Brain pericyte (primary cell): Measurements from ENCODE around the gene SARDH.

Experiments
- DNase-seq: peaks from one replicate; pipeline ENCODE4 v3.0.0-alpha.2; 2012; ENCODE audit warnings: low read depth, low spot score

The SARDH gene

DNA sequence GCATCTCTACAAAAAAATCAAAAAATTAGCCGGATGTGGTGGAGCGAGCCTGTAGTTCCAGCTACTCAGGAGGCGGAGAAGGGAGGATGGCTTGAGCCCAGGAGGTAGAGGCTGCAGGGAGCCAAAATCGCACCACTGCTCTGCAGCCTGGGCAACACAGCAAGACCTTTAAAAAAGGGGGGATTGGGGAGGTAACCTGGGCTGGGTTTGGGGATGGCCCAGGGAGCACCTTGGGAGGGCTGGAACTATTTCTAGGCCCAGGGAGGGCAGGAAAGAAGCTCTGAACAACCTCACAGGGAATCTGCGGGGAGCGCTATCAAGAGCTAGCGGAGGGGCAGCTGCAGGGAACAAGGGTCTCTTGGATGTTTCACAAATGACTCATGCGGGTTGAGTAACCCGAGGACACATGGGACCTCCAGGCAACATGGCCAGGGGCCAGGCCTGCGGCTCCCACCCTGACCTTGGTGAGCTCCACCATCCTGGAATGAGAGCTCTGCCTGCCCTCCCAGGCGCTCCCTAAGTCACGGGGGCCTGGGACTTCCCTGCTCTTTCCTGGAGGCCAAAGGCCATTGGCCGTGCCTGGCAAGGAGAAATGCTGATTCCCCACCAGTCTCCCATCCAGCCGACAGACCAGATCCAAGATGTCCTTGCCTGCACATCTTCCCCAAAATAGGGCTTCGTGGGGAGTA, 23.4 kb downstream of the SARDH start:
- peak; percentile 83 for DNase-seq

DNA sequence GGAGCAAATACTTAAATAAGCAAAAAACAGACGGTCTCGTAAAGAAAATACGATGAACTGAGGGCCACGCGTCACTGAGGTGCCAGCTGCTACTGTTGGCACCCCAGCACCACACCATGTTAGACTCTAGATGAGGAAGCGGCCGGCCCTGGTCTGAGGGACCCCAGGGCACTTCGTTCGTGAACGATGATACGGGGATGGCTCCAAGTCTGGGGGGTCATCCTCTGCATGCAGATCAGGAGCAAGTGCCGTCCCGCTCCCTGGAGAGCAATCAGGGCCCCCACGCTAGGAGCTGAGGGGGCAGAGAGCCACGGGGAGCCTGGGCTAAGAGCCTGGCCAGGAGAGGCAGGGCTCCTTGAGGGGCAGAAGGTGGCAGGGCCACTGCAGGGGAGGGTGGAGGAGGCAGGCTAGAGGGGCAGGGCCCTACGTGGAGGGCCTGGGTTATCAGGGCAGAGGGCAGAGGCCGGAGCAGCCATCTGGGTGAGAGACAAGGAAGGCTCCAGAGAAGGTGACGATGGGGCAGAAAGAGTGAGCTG, 24.1 kb downstream of the SARDH start:
- DNase-seq, result no peak

DNA sequence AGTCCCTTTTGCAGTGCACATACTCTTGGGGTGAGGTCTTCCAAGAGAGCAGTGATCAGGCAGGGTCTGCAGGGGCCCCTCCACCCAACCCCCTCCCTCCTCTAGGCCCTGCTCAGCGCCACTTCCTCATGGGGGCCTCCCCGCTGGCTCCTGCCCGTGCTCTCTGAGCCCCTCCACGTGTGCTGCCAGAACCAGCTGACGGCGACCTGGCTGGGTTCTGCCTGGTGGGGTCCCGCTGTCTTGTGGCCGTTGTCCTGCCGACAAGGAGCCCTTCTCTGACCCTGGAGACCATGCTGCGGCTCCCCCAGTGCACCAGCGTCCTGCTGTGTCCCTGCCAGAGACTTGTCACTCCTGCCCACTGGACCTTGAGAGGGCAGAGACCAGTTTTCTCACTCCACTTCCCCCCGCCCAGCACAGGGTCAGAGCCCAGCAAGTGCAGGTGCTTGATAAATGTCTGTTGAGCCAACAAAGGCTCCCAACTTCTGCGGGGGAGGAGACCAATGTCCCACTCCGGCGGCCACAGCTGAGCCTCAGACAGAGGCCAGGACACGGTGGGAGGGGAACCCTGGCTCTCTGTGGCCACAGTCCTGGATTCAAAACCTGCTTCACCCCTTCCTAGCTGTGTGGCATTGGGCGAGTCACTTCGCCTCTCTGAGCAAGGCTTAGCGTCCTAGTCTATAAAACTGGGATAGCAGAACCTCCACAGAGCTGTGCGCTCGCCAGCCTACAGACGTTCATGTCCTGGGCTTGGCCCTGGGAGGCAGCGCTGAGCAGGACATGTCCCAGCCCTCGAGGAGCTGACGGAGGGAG, 24.8 kb downstream of the SARDH start:
- DNase-seq, result no peak

DNA sequence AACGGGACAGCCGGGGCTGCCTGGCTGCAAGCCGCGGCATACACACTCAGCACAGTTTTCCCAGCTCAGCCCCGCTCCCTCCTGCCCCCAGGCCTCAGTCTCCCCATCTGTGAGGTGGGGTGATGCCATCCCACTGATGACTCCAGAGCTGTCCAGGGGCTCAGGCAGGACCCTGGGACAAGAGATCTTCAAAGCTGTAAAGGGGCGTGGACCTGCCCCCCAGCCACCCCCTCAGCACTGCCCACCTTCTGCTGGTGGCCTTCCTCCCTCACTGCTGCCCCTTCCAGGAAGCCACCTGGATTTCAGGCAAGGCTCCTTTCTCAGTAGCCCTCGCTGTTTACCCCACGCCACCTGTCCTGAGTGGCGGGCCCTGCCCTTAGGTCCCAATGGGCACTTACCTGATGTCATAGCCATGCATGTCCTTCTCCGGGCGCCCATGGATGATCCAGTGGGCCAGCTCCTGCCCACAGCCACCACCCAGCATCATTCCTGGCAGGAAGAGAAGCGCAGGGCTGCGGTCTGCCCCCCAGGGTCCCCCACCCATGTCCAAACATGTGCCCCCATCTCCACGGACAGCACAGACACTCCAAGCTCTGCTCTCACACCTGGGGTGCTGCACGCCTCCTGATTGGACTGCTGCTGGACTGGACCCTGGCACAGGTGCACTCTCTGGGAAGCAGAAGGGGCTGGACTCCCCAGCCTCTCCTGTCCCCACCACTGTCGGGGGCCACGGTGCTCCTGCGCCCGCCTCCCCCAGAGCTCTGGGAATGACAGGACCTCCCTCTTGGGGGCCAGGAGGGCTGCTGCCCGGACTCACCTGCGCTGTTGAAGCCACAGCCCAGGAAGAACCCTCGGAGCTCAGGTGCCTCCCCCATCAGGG, 25.7 kb downstream of the SARDH start:
- no peak for DNase-seq

DNA sequence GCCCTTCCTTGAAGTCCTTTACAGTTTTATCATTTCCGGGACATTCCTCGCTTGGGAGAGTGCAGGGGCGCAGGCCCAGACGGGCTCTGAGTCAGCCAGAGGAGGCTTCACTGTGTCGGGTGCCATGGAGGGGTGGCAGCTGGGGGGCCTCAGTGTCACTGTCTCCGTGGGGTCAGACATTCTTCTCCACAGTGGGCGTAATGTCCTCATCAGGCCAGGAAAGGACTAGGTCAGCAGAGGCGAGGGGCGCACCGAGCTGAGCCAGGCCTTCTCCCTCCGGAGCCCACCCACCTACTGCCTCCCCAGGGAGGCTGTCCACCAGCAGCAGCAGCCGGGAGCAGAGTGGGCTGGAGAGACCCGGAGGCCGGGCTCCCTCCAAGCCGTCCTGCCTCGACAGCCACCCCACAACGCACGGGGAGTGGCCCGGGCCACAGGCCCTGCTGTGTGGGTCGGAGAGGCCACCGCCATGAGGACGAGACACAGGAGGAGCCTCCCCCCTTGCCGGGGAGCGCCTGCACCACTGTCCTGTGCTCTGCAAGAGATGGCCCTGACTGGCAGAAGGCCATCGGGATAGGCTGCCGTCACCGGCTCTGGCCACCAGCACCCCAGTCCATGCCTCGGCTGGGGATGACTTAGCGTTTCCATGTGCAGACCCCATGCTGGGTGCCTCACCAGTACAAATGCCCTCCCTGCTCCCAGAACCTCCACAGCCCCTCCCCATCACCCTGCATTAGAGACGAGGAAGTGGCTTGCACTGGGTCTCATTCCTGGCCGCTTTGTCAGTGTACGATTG, 26.5 kb downstream of the SARDH start:
- DNase-seq, result no peak

DNA sequence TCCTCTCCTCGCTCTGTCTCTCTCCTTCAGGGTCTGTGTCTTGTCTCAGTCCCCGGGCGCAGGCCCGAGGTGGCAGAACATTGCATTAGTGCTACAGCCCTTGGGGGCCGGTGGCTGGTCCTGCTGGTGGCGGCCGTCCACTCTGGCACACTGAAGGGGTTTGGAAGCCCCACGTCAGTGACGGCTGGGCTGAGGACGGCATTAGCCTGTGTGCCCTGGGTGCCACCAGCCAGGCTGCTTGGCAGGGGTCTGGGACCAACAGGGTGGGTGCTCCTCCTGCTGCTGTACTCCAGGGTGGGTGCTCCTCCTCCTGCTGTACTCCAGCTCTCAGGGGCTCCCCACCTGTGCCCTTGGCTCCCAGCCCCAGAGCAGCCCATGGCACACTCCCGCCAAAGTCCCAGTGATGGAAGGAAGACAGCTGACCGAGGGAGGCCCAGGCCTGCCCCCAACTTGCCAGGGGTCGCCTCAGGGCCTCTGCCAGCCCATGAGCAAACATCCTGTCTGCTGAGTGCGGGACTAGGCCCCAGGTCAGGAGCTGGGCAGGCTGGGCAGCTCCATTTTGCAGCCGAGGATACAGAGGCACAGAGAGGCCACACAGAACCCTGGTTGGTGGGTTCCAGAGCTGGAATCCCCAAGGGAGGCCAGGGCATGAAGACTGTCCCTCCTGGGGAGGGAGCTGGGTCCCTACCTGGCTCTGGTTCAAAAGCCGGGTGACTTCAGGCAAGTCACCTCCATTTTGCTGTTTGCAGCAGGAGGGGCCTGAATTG, 27.3 kb downstream of the SARDH start:
- DNase-seq, result no peak

DNA sequence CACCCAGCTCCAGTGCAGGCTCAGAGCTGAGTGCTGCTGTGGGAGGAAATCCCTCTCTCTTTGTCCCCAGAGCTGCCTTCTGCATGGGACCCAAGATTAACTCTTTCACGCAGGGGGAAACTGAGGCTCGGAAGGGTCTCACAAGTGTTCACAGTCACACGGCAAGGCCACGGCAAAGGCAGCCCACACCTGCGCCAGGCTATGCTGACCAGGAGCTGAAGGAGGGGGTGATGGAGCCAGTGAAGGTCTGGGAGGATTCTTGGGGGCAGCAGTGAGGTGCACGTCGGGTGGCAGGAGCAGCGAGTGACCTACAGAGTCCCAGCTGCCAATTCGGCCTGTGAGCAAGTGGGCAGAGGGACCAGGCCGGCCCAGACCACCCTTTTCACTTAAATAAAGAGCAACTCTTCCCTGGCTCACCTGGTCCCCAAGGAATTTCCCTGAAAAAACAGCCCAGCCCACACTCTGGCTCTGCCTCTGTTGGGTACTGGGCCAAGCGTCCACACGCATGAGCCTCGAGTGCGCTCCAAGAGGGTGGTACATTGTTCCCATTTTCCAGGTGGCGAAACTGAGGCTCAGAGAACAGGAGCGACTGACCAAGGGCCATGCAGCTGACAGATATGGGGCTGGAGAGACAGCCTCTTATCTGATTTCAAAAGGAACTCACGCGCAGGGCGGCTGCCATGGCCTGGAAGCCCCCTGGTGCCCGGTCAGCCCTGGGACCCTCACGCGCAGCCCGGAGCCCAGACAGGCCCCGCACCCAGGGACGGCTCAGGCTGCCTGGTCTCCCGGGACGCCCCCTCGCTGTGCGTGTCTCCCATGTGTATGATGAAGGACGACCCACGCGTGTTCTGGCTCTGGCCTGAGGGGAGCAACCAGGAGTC, 28.2 kb downstream of the SARDH start:
- DNase-seq, result no peak

DNA sequence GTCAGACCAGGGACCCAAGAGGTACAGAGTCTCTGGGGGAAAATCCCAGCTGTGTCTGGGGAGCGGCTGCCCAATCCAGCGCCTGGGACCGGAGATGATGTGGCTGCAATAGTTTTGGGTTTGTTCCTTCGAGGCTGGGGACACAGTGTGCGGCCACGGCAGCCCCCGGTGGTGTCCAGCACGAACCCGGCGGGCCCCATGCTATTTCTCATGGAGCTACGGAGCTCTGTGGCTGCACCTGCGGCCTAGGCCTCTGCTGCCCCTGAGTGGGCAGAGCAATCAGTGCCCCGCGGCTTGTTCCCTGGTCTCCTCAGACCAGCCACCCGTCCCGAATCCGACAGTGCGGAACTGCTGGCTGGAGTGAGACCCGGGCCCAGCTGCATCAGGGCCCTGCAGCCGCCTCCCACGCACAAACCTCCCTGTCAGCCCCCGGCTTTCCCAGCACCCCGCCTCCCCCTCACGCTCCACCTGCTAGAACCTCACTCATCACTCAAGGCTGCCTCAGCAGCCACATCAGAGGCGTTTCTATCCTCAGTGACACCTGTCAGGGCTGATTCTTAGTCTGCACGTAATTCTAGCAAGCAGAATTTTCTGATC, 29.0 kb downstream of the SARDH start:
- no peak for DNase-seq

DNA sequence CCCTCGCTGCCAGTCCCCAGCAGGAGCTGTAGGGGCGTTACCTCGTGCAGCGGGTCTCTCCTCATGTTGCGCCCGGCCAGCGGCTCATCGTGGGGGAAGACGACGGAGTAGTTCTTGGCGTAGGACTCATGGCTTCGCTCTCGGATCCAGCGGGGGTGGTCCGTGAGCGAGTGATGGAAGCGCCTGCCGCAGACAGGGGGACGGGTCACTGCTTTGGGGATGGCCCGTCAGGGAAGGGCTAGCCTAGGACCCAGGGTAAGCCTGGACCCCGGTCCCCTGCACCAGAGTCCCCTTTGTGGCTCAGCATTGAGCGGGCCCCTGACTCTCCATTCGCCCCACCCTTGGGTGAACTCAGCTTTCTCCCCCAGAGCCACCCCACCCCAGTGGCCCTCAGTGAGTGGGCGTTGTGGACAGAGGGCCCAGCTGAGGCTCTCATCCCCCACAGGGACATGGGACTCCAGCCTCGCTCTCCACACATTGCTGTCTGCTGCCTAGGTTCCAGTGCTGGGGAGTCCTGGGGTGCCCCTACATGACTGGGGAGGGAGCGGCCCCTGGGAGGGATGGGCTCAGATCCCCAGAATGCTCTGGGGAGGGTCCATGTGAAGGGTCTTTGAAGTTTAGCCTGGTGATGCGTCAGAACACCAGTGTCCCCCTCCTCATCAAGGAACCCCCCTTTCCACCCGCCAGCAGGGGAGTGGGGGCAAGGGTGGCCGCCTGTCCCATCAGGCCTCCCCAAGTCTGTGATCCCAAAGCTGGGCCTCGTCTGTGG, 29.7 kb downstream of the SARDH start:
- DNase-seq, result no peak

DNA sequence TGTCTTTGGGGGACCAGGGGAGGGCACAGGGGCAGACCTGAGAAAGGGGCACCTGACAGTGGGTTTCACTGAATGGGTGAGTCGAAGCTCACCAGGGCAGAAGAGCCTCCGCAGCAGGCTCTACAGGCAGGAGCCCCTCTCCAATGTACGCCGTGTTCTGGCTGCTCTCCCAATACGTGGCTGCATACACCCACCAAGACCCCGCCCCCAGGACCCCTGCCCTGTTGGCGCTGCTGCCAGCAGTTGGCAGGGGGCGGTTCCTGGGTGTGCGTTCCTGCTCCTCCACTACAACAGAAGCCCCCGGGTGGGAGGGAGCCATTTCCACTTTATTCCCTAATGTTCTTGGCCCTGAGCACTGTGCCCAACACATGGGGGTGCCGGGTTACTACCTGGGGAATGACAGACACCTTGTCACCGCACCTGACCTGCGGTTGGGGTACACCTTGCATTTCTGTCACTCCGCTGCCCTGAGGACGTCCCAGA, 30.3 kb downstream of the SARDH start:
- no peak for DNase-seq

DNA sequence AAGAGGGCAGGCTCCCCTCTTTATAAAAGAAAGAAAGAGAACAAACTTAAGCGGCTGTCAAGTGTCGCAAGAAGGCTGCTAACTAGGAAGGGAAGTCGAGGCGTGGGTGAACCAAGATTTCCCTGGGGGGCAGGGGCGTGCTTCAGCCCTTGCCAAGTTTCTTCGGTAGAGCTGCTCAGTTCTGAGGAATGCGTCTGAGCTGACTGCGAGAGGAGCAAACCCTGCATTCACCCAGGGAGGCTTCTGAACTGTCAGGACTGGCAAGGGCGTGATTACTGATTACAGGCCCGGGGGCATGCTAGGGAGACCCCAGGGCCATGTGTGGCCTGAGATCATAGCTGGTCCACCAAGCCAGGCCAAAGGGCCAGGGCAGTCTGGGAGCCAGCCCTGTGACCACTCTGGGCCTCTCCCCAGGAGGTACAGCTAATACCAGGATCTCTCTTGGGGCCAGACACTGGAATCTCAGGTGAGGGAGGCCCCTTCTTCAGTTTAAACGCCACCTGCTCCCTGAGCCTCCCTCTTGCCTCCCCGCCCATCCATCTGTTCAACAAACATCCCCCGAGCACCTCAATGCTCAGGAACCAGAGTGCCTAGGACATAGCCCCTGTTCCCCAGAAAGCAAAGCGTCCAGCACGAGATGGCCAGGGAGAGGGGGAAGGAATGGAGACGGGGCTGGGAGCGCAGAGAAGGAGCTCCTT, 30.9 kb downstream of the SARDH start:
- DNase-seq, result no peak

DNA sequence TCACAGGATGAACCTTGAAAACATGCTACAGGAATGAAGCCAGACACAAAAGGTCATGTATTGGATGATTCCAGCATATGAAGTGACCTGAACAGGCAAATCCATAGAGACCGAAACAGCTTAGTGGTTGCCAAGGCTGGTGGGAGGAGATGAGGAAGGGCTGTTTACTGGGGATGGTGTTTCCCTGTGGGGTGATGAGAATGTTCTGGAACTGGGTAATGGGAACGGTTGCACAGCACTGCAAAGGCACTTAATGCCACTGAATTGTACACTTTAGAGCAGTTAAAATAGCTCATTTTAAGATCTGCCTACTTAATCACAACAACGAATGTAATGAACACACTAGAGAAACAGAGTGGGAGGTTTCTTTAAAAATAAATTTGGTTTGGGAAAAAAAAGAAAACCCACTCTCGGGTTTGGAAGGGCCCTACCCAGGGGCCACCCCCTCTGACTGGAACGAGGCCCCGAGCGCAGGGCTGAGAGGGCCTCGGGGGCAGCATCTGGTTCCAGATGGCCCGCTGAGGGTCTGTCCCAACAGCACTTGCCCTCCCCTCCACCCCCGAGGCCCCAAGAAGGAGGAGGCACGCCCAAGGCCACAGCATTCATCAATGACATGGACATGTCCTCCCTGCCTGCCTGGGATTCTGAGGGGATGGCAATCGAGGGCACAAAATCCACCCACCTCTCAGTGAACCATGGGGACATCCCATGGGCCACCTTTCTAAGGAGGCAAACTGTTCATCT, 31.7 kb downstream of the SARDH start:
- DNase-seq, result no peak

DNA sequence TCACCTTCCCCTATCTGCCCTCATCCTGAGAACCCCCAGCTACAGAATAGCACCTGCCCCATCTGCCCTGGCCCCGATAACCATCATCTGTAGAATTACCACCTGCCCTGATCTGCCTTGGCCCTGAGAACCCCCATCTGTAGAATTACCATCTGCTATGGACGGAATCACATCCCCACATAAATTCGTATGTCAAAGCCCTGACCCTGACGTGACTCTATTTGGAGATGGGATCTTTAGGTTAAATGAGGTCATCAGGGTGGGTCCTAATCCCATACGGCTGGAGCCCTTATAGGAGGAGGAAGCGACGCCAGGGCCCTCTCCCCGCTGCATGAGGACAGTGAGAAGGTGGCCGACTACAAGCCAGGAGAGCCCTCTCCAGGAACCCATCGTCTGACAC, 32.6 kb downstream of the SARDH start:
- DNase-seq, result no peak

DNA sequence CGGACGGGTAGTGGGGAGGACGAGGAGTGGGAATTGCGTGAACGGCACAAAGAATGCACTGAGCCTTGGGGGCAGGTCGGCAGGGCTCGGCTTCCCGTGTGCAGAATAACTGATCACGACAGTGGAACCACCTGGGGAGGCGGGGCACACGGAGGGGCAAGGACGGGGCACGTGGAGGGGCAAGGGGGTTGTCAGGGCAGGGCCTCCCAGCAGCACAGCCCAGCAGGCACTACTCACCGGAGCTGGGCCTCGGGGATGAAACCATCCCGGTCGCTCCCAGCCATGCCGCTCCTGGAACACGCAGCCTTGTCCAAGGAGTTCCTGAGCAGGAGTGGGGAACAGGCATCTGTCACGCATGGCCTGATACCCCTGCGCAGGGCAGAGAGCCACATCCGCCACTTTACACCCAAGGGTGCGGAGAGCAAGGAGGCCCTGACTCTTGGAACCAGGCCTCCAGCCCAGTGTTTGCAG, 33.4 kb downstream of the SARDH start:
- DNase-seq, result no peak

DNA sequence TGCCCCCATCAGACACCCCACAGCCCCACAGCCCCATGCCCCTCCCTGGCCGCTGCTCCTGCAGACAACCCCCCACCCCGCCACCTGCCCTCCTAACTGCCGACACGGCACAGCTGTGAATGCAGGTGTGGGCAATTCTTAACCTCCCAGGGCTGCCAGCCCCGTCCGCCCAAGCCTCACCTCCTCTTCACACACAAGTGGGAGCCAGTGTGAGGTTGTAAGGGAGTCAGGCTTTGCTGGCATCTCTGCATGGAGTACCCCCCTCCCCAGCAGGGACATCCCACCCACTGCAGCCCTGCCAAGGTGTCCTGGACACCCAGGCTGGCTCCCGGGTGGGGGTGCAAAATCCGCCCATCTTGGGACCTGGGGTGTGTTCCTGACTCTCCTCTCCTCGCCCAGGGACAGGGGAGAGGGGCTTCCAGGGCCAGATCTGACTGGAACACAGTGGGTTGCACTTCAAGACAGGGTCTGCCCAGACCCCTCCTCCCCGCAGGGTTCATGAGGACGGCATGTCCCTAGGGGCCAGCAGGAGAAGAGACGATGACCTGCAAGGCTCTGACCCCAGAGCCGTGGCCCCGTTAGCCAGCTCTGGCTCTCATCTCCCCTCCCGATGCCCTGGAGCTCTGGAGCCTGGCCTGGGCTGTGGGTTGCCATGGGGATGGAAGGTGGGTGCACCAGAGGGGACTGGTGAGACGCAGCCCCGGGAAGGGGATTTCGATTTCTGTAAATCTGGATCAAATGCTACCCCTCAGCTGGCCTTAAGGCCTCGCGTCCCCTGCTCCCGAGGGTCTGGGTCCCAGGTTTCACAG, 34.4 kb downstream of the SARDH start:
- DNase-seq, result no peak
